GM06990 (cell line): ENCODE results near the gene STOM.

Experiments used
- DNase-seq: peaks from one replicate; pipeline ENCODE4 v3.0.0-alpha.2; 2011; ENCODE audit not compliant: insufficient read length; ENCODE audit errors: extremely low read depth
- H3K27me3 ChIP-seq: replicated peaks from 2 replicates; pipeline ENCODE4 v1.6.0; 2011; ENCODE audit warnings: low read length; ENCODE audit not compliant: control insufficient read depth, insufficient read depth
- H3K36me3 ChIP-seq: 2 replicates; pipeline ENCODE4 v1.5.1; 2011; ENCODE audit warnings: low read length; ENCODE audit not compliant: control insufficient read depth, insufficient read depth
- H3K4me3 ChIP-seq: replicated peaks from 2 replicates; pipeline ENCODE4 v1.5.1; 2011; ENCODE audit warnings: low read depth, mild to moderate bottlenecking, control low read depth, low read length
- TF ChIP-seq, protein P1 (sequence below): IDR thresholded peaks from 2 replicates; pipeline ENCODE4 v1.5.1; 2011; ENCODE audit warnings: low read length, control low read depth, mild to moderate bottlenecking, inconsistent platforms; ENCODE audit not compliant: insufficient read depth, poor library complexity, severe bottlenecking

Gene STOM

DNA sequence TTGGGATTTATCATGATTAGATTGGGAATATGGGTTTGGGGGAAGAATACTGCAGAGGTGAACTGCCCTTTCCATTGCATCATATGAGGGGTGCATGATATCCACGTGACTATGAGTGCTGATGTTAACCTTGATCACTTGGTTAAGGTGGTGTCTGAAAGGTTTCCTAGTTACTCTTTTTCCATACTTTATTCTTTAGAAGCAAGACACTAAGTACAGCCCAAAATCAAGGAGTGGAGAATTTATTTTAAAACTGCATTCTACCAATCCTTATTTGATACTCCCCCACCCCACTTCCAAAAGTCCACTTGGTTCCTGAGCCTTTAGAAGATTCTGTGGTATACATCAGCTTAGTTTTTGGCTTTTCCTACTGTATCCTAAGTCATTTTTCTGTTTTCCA, 20.3 kb upstream of the STOM start:
- Histone ChIP-seq H3K4me3 (no peak overlapping the region), H3K27me3 (no peaks in the 10 kb centered on the region), H3K36me3 (no peaks in the 10 kb centered on the region)
- TF ChIP-seq, protein P1, sequence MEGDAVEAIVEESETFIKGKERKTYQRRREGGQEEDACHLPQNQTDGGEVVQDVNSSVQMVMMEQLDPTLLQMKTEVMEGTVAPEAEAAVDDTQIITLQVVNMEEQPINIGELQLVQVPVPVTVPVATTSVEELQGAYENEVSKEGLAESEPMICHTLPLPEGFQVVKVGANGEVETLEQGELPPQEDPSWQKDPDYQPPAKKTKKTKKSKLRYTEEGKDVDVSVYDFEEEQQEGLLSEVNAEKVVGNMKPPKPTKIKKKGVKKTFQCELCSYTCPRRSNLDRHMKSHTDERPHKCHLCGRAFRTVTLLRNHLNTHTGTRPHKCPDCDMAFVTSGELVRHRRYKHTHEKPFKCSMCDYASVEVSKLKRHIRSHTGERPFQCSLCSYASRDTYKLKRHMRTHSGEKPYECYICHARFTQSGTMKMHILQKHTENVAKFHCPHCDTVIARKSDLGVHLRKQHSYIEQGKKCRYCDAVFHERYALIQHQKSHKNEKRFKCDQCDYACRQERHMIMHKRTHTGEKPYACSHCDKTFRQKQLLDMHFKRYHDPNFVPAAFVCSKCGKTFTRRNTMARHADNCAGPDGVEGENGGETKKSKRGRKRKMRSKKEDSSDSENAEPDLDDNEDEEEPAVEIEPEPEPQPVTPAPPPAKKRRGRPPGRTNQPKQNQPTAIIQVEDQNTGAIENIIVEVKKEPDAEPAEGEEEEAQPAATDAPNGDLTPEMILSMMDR, result no peak
- no peak for DNase-seq

DNA sequence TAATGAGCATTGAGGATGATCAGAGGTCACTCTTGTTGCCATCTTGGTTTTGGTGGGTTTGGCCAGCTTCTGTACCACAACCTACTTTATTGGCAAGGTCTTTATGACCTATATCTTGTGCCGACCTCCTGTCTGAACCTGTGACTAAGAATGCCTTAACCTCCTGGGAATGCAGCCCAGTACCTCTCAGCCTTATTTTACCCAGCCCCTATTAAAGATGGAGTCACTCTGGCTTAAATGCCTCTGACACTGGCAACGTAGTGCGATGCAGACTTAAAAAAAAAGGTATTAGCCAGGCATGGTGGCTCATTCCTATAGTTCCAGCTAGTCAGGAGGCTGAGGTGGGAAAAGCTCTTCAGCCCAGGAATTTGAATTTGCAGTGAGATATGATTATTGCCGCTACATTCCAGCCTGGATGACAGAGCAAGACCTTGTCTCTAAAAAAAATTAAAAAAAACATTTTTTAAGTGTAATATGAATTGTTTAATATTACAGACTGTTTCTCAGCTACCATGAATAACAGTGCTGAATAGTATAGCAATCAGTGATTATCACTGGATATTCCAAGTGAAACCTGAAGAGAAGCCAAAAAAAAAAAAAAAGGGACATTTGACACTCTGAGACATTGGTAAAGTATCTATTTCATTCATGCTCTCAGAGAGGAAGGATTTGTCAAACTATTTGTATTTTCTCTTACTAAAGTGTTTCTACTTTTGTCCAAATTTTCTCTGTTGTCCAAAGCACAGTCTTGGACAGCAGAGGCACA, 18.3 kb upstream of the STOM start:
- Histone ChIP-seq H3K27me3 (no peaks in the 10 kb centered on the region), H3K4me3 (no peak overlapping the region), H3K36me3 (no peaks in the 10 kb centered on the region)
- TF ChIP-seq, protein P1, result no peak
- DNase-seq, result no peak

DNA sequence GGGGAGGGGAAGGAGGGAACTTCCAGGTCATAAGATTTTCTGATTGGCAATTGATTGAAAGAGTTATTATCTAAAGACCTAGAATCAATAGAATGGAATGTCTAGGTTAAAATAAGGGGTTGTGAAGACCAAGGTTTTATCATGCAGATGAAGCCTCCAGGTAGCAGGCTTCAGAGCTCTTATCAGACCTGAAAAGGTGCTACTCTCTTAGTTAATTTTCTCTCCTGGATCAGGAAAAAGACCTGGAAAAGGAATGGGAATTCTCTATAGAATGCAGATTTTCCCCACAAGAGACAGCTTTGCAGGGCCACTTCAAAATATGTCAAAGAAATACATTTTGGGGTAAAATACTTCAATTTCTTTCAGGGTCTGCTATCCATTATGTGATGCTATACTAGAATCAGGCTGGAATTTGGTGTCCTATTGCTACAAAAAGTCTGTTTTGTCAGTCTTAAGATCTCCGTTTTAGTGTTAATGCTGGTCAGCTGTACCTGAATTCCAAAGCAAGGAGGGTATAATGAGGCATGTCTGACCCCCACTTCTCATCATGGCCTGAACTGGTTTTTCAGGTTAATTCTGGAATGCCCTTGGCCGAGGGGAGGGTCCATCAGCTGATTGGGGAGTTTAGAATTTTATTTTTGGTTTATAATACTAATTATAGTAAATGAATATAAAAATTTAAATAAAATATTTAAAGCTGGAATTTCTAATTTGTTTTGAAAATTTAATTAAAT, 16.6 kb upstream of the STOM start:
- Histone ChIP-seq H3K36me3 (no peaks in the 10 kb centered on the region), H3K27me3 (no peaks in the 10 kb centered on the region), H3K4me3 (no peak overlapping the region)
- TF ChIP-seq, protein P1, result no peak
- DNase-seq, result no peak

DNA sequence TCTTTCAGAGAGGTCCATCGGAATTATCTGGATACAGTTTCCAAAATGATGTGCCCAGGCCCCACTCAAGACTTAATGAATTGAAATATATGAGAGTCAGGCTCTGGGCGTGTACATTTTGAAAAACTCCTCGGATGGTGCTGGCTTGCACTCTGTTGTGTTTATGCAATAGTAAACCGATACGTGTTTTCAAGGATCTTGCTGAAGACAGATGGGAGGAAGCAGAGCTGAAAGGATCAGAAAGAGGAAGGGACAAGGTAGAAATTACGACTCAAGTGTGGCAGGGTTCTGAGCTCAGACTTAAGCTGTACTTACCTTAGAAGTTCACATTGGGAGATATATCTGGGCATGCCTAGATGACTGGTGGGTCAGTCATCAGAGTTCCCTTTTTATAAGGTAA, 13.7 kb upstream of the STOM start:
- Histone ChIP-seq H3K27me3 (no peaks in the 10 kb centered on the region), H3K4me3 (no peak overlapping the region), H3K36me3 (no peaks in the 10 kb centered on the region)
- TF ChIP-seq, protein P1, result no peak
- DNase-seq, result no peak

DNA sequence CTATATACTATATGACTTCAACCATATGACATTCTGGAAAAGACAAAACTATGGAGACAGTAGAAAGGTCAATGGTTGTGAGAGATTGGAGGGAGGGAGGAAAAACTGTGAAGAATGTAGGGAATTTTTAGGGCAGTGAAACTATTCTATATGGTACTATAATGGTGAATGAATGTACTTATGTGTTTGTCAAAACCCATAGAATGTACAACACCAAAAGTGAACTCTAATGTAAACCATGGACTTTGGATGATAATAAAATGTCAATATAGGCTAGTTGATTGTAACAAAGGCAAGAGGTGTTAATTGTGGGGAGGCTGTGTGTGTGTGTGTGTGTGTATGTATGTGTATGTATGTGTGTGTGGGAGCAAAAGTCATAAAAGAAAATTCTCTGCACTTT, 10.8 kb upstream of the STOM start:
- no peak for DNase-seq
- Histone ChIP-seq H3K36me3 (no peaks in the 10 kb centered on the region), H3K4me3 (no peak overlapping the region), H3K27me3 (no peaks in the 10 kb centered on the region)
- TF ChIP-seq, protein P1, result no peak
